AG20443 (cell line): Measurements from ENCODE around the gene EPHA5.

Experiments used
- DNase-seq: peaks from one replicate; pipeline ENCODE4 v3.0.0; 2012; ENCODE audit warnings: low spot score, mixed read lengths

Gene EPHA5

GRCh38 chr4:65670331-65671031, at the start of gene EPHA5:
Gene EPHA5, minus strand, starts transcription at chr4:65670489. Its CDS starts 747 bp downstream, at chr4:65669742.
- DNase-seq, result peak; percentile 56

GRCh38 chr4:65719635-65720034, 49.3 kb upstream of the EPHA5 start:
- no peak for DNase-seq

GRCh38 chr4:65698631-65699030, 28.3 kb upstream of the EPHA5 start:
- DNase-seq, result no peak

GRCh38 chr4:65696436-65696835, 26.1 kb upstream of the EPHA5 start:
- no peak for DNase-seq

- DNase-seq, result no peak
These were observed 1.1 kb upstream of the EPHA5 start for GRCh38 chr4:65671372-65671771.

- DNase-seq, result no peak
These were observed 314 bp downstream of the EPHA5 start for GRCh38 chr4:65670020-65670330.

GRCh38 chr4:65669111-65670019, 924 bp downstream of the EPHA5 start:
- peak; percentile 8 for DNase-seq

GRCh38 chr4:65668201-65669089, 1.8 kb downstream of the EPHA5 start:
- peak; percentile 36 for DNase-seq

GRCh38 chr4:65667506-65668041, 2.7 kb downstream of the EPHA5 start:
- no peak for DNase-seq

GRCh38 chr4:65665771-65666523, 4.3 kb downstream of the EPHA5 start:
- no peak for DNase-seq

- DNase-seq, result no peak
These were observed 8.8 kb downstream of the EPHA5 start for GRCh38 chr4:65661471-65661870.

GRCh38 chr4:65658117-65658516, 12.2 kb downstream of the EPHA5 start:
- DNase-seq, result no peak

GRCh38 chr4:65656008-65656407, 14.3 kb downstream of the EPHA5 start:
- no peak for DNase-seq

GRCh38 chr4:65654976-65655375, 15.3 kb downstream of the EPHA5 start:
- no peak for DNase-seq

GRCh38 chr4:65653740-65654361, 16.4 kb downstream of the EPHA5 start:
- DNase-seq, result no peak

GRCh38 chr4:65651751-65652150, 18.5 kb downstream of the EPHA5 start:
- DNase-seq, result no peak

- DNase-seq, result no peak
These were observed 19.3 kb downstream of the EPHA5 start for GRCh38 chr4:65651031-65651430.

- no peak for DNase-seq
These were observed 24.2 kb downstream of the EPHA5 start for GRCh38 chr4:65646136-65646535.

- peak; percentile 4 for DNase-seq
These were observed 25.1 kb downstream of the EPHA5 start for GRCh38 chr4:65645185-65645584.

GRCh38 chr4:65635051-65635821, 35.1 kb downstream of the EPHA5 start:
- DNase-seq, result no peak
